DMS53 treated with DMSO at 0.1 percent for 48 hours (cell line): ENCODE data around the gene SPRR2A.
"Not testable (repeated sequence)": the region's sequence is repeated elsewhere in the genome, so short reads cannot be mapped to it uniquely, and the experiment has no call there.

ENCODE experiments used
- DNase-seq: peaks from one replicate; lab custom pipeline; 2025; ENCODE audit not compliant: unreplicated experiment; lab: John Stamatoyannopoulos, UW

The SPRR2A gene

DNA sequence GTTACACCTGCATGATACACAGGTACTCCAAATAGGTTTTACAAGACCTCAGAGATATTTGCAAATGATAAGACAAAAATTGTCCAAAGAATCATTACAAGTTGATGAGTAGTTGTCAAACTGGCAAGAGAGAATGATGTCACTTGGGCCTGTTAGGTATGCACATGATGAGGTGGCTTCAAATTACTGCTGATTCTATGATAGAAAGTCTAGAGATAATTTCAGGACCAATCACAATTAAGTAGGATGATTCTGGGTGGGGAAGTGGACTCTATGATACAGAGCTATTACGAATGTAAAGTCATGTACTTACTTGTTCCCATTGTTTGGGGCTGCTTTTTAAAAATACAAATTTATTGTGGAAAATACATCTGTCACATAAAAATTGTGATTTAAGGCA, 31.5 kb downstream of the SPRR2A start:
- DNase-seq, result no peak

DNA sequence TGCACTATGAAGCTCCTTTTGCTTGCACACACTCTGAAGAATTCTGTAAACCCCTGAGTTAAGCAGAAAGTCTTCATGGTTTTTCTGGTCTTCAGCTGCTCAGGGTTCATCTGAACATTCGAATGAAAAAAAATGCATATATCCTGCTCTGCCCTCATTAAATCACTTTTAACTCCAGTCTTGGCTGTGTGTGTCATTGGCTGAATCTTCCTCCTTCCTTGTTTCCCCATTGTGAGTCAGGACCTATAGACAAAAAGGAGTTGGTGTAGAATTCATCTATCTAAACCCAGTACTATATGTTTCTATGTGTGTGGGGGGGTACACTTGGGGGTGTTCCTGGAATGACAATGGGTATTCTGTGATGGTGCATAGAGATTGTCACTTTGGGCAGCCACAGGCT, 32.9 kb downstream of the SPRR2A start:
- no peak for DNase-seq

DNA sequence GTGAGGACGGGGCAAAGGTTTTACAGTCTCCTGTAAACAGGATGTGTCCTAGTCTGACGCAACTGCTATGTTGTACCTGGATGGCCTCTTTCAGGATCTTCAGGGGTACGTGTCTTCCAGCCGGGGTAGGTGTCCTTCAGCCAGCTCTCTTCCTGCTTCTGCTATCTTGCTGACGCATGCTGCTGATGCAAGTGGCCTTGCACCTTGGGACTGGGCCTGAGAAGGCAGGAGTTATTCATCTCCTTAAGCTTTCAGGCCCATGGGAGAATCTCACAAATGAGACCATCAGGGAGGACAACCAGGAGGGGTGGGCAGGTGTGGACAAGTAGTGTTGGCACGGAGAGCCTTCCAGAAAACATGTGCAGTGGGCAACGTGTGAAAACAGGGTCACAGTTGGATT, 34.2 kb downstream of the SPRR2A start:
- no peak for DNase-seq

DNA sequence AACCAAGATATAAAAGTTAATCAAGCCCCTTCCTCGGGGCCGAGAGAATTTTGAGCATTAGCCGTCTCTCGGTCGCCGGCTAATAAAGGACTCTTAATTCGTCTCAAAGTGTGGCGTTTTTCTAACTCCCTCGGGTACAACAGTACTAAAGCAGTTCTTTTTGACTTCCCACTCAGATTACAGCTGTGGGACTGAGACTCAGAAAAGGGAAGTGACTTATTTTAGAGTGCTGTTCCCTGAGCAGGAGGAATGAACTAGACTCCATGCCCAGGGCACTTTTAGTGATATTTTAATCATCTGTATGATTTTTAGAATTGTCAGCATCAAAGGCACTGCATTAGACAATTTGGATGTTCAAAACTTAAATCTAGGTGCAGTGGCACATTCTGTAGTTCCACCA, 35.0 kb downstream of the SPRR2A start:
- DNase-seq, result not testable (repeated sequence)

DNA sequence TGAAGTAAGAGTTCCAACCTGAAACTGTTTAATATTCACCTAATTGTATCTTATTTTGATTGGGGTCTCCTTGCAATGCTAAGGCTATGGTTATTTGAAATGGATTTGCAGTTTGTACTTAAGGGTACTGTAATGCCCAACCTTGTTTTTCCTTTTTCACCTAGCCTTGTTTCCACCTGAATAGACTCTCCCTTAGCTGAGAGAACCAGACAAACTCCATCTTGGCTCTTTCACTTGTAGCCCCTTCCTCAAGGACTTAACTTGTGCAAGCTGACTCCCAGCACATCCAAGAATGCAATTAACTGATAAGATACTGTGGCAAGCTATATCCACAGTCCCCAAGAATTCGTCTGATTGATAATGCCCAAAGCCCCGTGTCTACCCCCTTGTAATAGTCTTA, 35.5 kb downstream of the SPRR2A start:
- not testable (repeated sequence) for DNase-seq

DNA sequence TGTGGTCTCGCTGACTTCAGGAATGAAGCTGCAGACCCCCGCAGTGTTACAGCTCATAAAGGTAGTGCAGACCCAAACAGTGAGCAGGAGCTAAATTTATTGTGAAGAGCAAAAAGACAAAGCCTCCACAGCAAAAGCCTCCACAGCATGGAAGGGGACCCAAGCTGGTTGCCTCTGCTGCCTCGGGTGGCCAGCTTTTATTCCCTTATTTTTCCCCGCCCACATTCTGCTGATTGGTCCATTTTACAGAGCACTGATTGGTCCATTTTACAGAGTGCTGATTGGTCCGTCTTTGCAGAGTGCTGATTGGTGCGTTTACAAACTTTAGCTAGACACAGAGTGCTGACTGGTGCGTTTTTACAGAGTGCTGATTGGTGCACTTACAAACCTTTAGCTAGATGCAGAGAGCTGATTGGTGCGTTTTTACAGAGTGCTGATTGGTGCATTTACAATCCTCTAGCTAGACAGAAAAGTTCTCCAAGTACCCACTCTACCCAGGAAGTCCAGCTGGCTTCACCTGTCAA, 46.0 kb downstream of the SPRR2A start:
- not testable (repeated sequence) for DNase-seq
